LNCAP (cell line): ENCODE results near the gene SCMH1.

Experiments used
- CTCF ChIP-seq: fragments of 450-650 bp; IDR thresholded peaks from 2 replicates; pipeline ENCODE4 v1.5.1; 2017; ENCODE audit warnings: mild to moderate bottlenecking

SCMH1 gene

GRCh38 chr1:41246568-41246967 is 4.5 kb upstream of the SCMH1 start:
- no peak for TF ChIP-seq CTCF

GRCh38 chr1:41245659-41246058 is 3.6 kb upstream of the SCMH1 start:
- no peak for TF ChIP-seq CTCF

- TF ChIP-seq CTCF = no peak
Measured at GRCh38 chr1:41243079-41243385, 926 bp upstream of the SCMH1 start.

GRCh38 chr1:41242342-41243078 is 404 bp upstream of the SCMH1 start:
- no peak for TF ChIP-seq CTCF

- TF ChIP-seq CTCF = no peak
Measured at GRCh38 chr1:41241354-41241748, 755 bp downstream of the SCMH1 start.

GRCh38 chr1:41240781-41241353 is 1.2 kb downstream of the SCMH1 start:
- no peak for TF ChIP-seq CTCF

GRCh38 chr1:41239988-41240610 is 2.0 kb downstream of the SCMH1 start:
- peak; percentile 54 for TF ChIP-seq CTCF
